Activated CD8-positive, alpha-beta memory T cell treated with anti-CD3 and anti-CD28 coated beads for 24 hours (primary cell): ENCODE data around the gene CFP.

Experiments
- DNase-seq: peaks from one replicate; pipeline ENCODE4 v3.0.0-alpha.2; 2020

The CFP gene

DNA sequence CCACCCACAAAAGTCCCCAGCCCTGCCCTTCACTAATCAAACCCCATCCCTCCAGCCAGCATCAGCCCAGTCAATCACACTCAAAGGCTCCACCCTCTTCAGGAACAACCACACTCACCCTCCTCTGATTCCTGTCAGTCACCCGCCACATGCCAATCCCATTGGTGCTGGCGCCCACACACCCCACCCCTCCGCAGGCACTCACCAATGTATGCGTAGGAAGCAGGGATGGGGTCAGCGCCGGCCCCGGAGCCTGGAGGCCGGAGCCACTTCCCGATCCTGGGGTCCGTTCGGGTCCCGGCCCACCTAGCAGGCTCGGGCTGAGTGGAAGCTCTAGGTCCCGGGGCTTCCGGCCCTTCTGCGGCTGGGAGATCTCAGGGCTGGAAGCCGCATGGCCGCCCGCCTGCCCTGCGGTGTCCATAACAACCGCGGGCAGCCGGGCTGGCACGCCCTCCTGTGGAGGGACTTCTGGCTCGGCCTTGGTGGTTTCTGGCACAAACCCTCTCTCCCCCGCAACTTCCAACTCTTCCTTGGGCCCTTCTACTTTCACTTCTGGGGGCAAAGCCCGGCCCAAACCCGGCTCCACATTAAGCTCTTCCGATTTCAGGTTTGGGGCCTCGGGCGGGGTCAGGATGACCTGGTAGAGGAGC is 7.9 kb upstream of the CFP start:
- no peak for DNase-seq

DNA sequence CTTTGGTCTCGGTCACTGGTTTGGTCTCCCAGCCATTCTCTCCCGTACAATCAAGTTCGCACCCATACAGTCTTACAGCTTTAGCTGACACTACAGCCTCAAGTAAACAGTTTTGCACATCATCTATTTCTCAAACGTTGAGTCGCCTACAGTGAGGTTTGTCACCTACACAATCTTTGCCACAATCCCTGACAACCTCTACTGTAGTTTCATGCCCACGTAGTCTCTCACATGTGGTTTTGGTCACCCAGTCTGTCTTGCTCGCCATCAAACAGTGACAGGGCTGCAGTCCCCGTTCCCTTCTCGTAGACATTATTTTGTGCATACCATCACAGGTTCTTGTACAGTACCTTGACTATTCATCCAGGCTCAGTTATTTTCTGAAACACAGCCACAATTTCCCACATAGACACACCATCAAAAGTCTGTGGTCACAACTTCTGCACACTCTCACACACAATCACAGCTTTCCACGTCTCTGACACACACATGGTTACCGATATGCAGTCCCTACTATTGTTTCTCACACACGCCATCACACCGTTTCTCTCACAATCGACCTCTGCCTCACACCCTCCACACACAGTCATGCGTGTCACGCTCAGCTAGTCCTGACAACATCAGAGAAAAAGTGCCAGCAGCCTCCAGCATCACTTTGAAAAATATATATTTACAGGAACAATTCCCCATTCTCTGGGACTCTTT is 5.3 kb upstream of the CFP start:
- no peak for DNase-seq

GRCh38 chrX:47633689-47634590 is 4.2 kb upstream of the CFP start:
- no peak for DNase-seq

DNA sequence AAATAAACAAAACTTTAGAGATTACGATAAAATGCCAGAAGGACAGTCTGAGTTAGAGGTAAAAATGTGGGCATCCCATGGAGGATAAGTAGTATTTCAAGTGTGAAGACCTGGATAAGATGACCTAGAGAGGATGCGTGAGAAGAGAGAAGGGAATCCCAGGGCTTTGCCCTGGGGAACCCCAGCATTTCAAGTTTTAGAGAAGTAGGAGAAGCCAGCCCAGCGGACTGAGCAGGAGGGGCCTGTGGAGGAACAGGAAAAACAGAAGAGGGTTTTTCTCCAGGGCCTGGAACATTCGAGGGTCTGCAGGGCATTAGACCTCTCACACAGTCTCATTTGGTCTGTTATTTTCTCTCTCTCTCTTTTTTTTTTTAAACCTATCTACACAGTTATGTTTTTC is 2.9 kb upstream of the CFP start:
- no peak for DNase-seq

DNA sequence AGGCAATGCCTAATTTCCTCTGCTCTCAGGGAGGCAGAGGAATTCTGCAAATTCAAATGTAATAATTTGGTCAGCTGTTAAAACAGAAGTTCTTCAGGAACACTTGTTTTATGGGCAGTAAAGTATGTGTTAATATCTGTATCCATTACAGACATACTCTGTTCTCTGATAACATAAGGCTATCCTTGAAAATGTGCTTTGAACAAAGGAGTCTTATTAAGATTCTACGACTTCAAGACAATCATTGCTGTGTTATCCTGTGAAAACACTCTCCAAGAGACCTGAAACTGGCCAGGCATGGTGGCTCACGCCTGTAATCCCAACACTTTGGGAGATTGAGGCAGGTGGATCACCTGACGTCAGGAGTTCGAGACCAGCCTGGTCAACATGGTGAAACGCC is 1.9 kb upstream of the CFP start:
- no peak for DNase-seq

DNA sequence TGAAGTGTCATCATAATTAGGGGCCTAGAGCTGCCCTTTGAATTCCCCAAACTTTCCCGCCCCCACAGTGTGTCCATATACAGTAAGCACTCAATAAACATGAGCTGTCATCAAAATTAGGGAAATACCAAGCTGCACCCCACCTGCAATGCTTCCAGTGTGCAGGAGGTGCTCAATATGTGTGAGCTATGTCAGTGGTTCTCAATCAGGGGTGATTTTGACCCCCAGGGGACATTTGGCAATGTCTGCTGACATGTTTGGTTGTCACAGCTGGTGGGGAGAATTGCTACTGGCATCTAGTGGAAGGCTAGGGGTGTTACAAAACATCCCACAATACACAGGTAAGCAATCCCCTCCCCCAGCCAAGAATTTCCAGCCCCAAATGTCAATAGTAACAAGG is 748 bp downstream of the CFP start:
- no peak for DNase-seq

GRCh38 chrX:47625365-47625764 is 4.4 kb downstream of the CFP start:
- no peak for DNase-seq

- DNase-seq = peak; percentile 68
Observed at GRCh38 chrX:47623540-47624027, 6.1 kb downstream of the CFP start.

DNA sequence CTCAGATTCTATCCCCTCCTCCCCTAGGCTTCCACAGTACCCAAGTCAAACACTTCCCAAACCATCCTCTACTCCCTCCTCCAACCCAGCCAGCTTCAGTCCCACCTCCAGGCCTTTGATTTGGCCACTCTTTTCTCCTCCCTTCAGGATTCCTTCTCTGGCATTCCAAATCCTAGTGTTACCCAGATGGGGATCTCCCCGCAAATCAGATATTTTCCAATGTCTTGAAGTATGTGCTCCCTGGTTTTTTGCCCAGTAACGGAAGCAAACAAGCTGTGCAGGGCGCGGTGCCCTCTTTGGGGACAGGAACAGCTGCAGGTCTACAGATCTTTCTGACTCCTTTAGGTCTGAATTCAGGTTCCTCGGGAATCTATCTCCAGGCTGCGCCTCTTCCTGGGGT is 7.9 kb downstream of the CFP start:
- DNase-seq = peak; percentile 26

GRCh38 chrX:47620303-47620685 is 9.4 kb downstream of the CFP start:
- DNase-seq = no peak

DNA sequence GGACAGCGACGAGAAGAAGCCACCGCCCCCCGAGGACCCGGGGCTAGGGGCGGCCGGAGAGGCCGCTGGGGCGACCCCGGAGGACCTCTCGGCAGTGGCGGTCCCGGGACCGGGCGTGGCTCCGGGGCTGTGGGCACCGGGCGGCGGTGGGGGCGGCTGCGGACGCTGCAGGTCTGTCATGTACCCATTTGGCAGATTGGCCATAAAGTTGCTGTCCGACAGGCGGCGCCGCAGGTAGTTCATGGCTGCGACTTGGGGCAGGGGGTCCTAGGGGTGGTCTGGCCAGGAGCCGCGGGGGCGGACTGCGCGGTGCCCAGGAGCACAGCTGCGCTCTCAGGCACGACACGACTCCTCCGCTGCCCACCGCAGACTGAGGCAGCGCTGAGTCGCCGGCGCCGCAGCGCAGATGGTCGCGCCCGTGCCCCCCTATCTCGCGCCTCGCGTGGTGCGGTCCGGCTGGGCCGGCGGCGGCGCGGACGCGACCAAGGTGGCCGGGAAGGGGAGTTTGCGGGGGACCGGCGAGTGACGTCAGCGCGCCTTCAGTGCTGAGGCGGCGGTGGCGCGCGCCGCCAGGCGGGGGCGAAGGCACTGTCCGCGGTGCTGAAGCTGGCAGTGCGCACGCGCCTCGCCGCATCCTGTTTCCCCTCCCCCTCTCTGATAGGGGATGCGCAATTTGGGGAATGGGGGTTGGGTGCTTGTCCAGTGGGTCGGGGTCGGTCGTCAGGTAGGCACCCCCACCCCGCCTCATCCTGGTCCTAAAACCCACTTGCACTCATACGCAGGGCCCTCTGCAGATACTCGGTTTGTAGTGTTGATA is 10.0 kb downstream of the CFP start, which contains the start of gene SYN1:
Gene SYN1 (minus strand): TSS at position 372 of the 817 bp plus-strand sequence. CDS start 129 bp downstream, at position 243.
- DNase-seq = peak; percentile 88

GRCh38 chrX:47618923-47619485 is 10.7 kb downstream of the CFP start:
- DNase-seq = no peak

DNA sequence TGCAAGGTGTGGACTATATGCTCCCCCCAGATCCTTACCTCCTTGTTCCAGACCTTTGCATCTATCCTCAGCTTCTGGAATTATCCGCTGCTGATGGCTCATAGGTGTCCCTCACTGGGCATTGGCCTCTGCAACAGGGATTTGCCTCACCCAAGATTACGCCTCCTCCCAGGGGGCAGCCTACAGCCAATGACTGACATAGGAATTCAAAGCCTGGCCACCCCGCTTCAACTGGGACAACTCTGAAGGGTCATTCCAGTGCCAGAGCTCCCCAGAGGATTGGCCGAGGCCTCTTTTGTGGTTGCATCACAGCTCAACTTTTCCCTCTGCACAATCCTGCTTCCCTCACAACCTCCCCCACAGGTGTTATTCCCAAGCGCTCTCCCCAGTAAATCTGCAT is 15.1 kb downstream of the CFP start:
- DNase-seq = peak; percentile 24

DNA sequence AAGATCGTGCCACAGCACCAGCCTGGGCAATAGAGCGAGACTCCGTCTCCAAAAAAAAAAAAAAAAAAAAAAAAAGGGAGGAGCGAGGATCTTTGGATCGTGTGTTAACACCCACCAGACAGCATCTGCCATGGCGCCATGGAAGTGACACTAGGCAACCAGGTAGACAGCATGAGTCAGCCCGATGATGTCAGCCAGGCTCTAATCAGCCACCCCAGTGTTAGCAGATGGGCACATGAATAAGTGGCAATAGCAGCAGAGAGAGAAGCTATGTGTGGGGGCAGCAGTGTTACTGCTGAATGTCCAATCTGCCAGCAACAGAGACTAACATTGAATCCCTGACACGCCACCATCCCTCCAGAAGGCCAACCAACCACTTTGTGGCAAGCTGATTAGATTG is 16.6 kb downstream of the CFP start:
- DNase-seq = peak; percentile 26

GRCh38 chrX:47612418-47612817 is 17.3 kb downstream of the CFP start:
- DNase-seq = peak; percentile 13

DNA sequence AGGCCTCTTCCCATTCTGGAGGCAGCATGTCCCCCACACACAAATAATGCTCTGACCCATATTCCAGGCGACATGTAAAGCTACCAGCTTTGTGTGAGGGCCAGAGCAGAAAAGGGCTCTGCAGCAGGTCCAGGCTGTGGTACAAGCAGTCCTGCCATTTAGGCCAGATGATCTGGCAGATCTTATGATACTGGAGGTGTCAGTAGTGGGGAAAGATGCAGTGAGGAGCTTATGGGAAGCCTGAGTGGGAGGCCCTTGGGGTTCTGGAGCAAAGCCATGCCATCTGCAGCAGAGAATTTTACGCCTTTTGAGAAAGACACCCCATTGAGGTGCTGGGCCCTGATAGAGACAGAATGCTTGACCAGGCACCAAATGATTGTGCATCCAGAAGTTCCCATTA is 17.8 kb downstream of the CFP start:
- DNase-seq = peak; percentile 19

DNA sequence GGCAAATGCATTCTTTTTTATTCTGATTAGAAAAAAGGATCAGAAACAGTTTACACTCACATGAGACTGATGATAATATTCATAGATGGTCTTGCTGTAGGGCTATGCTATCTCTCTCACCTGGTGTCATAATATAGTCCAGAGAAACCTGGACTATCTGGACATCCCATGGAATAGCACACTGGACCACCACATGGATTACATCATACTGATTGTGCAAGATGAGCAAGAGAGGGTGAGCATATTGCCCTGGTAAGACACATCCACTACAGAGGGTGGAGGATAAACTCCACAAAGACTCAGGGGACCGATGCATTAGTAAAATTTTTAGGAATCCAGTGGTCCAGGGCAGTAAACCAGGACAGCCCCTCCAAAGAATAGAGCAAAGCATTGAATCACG is 18.2 kb downstream of the CFP start:
- no peak for DNase-seq

DNA sequence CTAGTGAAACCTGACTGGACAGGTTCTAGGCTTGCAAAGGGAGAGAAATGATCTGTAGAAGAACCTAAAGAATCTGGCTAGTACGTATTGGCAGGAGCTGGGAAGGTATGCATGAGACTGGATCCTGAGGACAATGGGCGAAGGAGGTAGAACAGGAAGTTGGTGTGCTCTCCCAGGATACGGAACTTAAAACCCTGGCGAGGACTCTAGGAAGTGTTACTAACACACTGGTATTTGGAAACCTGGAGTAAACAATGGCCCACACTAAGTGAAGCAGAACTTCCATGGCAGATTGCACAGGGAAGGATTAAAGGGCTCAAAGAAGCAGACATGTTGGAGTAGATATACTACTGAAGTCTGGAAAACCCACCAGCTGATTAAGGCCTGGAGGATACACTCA is 19.2 kb downstream of the CFP start:
- DNase-seq = no peak

GRCh38 chrX:47608130-47608810 is 21.5 kb downstream of the CFP start:
- peak; percentile 44 for DNase-seq

DNA sequence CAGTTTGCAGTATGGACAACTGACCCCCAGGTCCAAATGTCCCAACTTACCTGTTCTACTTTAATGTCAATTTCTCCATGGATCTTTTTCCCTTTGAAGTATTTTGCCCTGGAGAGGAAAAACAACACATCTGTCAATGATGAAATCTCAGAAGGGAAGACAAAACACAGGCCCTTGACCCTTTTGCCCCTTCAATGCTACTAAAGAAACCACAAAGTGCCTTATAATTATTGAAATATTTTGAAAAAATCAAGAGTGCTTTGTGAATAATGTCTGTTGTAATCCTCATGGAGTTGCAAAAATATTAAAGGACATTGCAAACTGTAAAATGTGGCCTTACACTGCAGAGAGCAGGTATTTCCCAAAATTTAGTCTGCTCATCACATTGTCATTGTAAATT is 22.6 kb downstream of the CFP start:
- no peak for DNase-seq

DNA sequence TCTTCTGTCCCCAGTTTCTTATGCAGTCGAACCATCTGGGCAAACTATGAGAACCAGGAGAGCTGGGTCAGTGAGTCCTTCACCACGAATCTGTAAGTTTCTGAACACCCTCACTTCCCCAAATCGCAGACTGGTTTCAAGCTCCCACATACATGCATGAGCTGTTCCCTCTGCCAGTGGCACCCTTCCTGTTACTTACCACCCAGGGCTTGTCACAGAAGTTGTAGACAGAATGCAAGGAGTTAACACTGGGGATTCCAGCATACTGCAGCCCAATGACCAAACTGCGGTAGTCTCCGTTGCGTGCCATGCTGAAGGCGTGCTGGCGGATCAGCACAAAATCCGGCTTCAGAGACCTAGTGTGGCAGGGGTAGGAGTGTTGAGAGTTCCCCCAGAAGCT is 24.7 kb downstream of the CFP start:
- peak; percentile 38 for DNase-seq

DNA sequence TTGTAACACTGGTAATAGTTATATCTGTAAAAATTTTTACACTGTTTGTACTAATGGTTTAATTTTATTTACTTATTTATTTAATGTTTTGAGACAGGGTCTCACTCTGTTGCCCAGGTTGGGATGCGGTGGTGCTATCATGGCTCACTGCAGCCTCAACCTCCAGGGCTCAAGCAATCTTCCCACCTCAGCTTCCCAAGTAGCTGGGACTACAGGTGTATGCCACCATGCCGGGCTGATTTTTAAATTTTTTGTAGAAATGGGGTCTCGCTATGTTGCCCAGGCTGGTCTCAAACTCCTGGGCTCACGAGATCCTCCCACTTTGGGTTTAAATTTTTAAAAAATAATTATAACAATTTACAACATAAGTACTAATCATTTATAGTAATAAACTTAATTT is 26.6 kb downstream of the CFP start:
- peak; percentile 19 for DNase-seq
